Gastroesophageal sphincter (tissue), 3 donors: ENCODE results near the gene LMNTD1.

Experiments
- POLR2A ChIP-seq, 2 donors: fragments of 450-650 bp; IDR thresholded peaks; one replicate each; pipeline ENCODE4 v1.6.1; 2017; ENCODE audit warnings: antibody characterized with exemption in 2 of 2, mild to moderate bottlenecking in 2 of 2, moderate library complexity in 1 of 2
- TF ChIP-seq, protein P1 (sequence below), 4 experiments: fragments of 200-600 bp in 2 of 4; fragments of 450-650 bp in 2 of 4; sonication (generic) in 1 of 4; IDR thresholded peaks; one replicate each; pipeline ENCODE4 v1.5.1; 2017 to 2019; ENCODE audit warnings: antibody characterized with exemption in 4 of 4, mild to moderate bottlenecking in 2 of 4, moderate library complexity in 2 of 4

GRCh38 chr12:25427337-25428249 lies 125.5 kb downstream of the LMNTD1 start:
- TF ChIP-seq POLR2A (IDR thresholded peaks at IDR 0.05), result no peak
- TF ChIP-seq, protein P1, sequence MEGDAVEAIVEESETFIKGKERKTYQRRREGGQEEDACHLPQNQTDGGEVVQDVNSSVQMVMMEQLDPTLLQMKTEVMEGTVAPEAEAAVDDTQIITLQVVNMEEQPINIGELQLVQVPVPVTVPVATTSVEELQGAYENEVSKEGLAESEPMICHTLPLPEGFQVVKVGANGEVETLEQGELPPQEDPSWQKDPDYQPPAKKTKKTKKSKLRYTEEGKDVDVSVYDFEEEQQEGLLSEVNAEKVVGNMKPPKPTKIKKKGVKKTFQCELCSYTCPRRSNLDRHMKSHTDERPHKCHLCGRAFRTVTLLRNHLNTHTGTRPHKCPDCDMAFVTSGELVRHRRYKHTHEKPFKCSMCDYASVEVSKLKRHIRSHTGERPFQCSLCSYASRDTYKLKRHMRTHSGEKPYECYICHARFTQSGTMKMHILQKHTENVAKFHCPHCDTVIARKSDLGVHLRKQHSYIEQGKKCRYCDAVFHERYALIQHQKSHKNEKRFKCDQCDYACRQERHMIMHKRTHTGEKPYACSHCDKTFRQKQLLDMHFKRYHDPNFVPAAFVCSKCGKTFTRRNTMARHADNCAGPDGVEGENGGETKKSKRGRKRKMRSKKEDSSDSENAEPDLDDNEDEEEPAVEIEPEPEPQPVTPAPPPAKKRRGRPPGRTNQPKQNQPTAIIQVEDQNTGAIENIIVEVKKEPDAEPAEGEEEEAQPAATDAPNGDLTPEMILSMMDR (IDR thresholded peaks at IDR 0.05), result no peak
